HG02642 (cell line): ENCODE results near the gene SFXN5.
"Not testable (repeated sequence)": the region's sequence is repeated elsewhere in the genome, so short reads cannot be mapped to it uniquely, and the experiment has no call there.

Experiments used
- ATAC-seq: cut with Tn5 transposase; IDR thresholded peaks from one replicate; pipeline ENCODE4 v1.9.1; 2021; ENCODE audit warnings: mild to moderate bottlenecking; ENCODE audit not compliant: unreplicated experiment, poor library complexity

The SFXN5 gene

GRCh38 chr2:73101626-73102256 lies 30.2 kb upstream of the SFXN5 start:
- ATAC-seq, result no peak

GRCh38 chr2:73100956-73101355 lies 29.4 kb upstream of the SFXN5 start:
- no peak for ATAC-seq

- no peak for ATAC-seq
Measured at GRCh38 chr2:73099486-73099885, 28.0 kb upstream of the SFXN5 start.

- no peak for ATAC-seq
Measured at GRCh38 chr2:73095910-73096309, 24.4 kb upstream of the SFXN5 start.

- not testable (repeated sequence) for ATAC-seq
Measured at GRCh38 chr2:73093601-73094218, 22.2 kb upstream of the SFXN5 start.

GRCh38 chr2:73092146-73092783 lies 20.8 kb upstream of the SFXN5 start:
- no peak for ATAC-seq

- ATAC-seq, result no peak
Measured at GRCh38 chr2:73091696-73092095, 20.2 kb upstream of the SFXN5 start.

- ATAC-seq, result no peak
Measured at GRCh38 chr2:73091164-73091563, 19.7 kb upstream of the SFXN5 start.

GRCh38 chr2:73089270-73090030 lies 17.9 kb upstream of the SFXN5 start:
- no peak for ATAC-seq

GRCh38 chr2:73088703-73089102 lies 17.2 kb upstream of the SFXN5 start:
- no peak for ATAC-seq

- ATAC-seq, result no peak
Measured at GRCh38 chr2:73088211-73088610, 16.7 kb upstream of the SFXN5 start.

GRCh38 chr2:73087311-73087710 lies 15.8 kb upstream of the SFXN5 start:
- ATAC-seq, result no peak

GRCh38 chr2:73085691-73086090 lies 14.2 kb upstream of the SFXN5 start:
- peak; percentile 84 for ATAC-seq

- ATAC-seq, result no peak
Measured at GRCh38 chr2:73084971-73085370, 13.5 kb upstream of the SFXN5 start.

GRCh38 chr2:73083886-73084800 lies 12.6 kb upstream of the SFXN5 start:
- no peak for ATAC-seq

GRCh38 chr2:73082523-73083410 lies 11.3 kb upstream of the SFXN5 start:
- no peak for ATAC-seq

GRCh38 chr2:73081181-73081671 lies 9.7 kb upstream of the SFXN5 start:
- ATAC-seq, result no peak

GRCh38 chr2:73080321-73081131 lies 9.0 kb upstream of the SFXN5 start:
- ATAC-seq, result no peak
